ENCODE data around the gene LSR.

DNA sequence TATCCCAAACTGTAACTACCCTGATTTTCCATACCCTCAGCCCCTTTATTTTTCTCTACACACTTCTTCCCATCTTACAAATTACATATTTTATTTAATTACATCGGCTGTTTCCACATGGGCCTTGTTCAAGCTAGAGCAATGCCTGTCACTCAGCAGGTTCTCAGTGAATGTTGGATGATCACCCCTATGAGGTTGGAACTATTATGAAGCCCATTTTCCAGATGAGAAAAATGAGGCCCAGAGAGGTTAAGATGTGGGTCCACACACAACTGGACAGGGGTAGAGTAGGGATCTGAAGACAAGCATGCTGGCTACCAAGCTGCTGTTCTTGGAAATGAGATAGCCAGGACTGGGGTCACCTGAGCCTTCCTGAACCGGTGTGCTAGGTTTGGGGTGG lies 53.2 kb downstream of the LSR start:
- TF ChIP-seq POLR2A (IDR thresholded peaks at IDR 0.05) (no peak), CTCF (IDR thresholded peaks at IDR 0.05 in 4 of 5, conservative IDR thresholded peaks at IDR 0.05 in 1 of 5) (no peak)
